HT1080 (cell line): ENCODE measurements around the gene RBM14. TPM values are rescaled to one million over a fixed set of nuclear protein-coding genes. Genes with fewer than 3 reads are reported as not detected.
"Not testable (repeated sequence)": the region's sequence is repeated elsewhere in the genome, so short reads cannot be mapped to it uniquely, and the experiment has no call there.

ENCODE experiments used
- DNase-seq: peaks from one replicate; pipeline ENCODE4 v3.0.0-alpha.2; 2015; ENCODE audit warnings: low read depth
- polyA plus RNA-seq, 2 experiments: library from polyadenylated mRNA; depleted of rRNA; stranded (reverse); fragments of >200 nt; gene quantifications; 2 replicates each; pipeline ENCODE4 v1.2.3, GENCODE V29; 2015
- total RNA-seq: library from RNA; depleted of rRNA; stranded (reverse); fragments of >200 nt; shearing (Covaris generic); gene quantifications from 2 replicates; pipeline ENCODE4 v1.2.3, GENCODE V29; 2014; rRNA removed

Gene RBM14, protein sequence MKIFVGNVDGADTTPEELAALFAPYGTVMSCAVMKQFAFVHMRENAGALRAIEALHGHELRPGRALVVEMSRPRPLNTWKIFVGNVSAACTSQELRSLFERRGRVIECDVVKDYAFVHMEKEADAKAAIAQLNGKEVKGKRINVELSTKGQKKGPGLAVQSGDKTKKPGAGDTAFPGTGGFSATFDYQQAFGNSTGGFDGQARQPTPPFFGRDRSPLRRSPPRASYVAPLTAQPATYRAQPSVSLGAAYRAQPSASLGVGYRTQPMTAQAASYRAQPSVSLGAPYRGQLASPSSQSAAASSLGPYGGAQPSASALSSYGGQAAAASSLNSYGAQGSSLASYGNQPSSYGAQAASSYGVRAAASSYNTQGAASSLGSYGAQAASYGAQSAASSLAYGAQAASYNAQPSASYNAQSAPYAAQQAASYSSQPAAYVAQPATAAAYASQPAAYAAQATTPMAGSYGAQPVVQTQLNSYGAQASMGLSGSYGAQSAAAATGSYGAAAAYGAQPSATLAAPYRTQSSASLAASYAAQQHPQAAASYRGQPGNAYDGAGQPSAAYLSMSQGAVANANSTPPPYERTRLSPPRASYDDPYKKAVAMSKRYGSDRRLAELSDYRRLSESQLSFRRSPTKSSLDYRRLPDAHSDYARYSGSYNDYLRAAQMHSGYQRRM
- total RNA-seq, result 59.0 and 75.5 TPM in 2 replicates
- polyA plus RNA-seq (2015; cell fraction: cytosol; rRNA removed), result 50.4 and 57.8 TPM in 2 replicates
- 97.8 and 114 TPM in 2 replicates for polyA plus RNA-seq (2015; cell fraction: nucleus; rRNA removed)

DNA sequence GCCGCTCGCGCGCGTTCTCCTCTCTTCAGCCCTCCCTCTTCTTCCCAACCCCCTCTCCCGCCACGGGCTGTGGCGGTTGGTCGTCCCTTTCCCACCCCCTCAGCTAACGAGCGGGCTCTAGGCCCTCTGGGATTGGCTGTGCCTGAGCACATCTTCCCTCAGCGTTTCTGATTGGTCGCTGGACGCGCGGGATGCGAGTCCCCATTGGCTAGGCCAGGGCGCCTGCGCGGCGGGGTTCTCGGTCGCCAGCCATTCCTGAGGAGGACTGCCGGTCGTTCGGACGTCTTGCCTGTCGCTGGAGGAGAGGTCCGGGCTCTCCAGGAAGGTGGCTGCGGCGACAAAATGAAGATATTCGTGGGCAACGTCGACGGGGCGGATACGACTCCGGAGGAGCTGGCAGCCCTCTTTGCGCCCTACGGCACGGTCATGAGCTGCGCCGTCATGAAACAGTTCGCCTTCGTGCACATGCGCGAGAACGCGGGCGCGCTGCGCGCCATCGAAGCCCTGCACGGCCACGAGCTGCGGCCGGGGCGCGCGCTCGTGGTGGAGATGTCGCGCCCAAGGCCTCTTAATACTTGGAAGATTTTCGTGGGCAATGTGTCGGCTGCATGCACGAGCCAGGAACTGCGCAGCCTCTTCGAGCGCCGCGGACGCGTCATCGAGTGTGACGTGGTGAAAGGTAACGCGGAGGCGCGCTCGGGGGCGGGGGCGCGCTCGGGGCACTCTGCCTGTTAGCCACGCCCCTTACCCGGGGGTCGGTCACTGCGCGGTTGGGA lies at the start of gene RBM14:
Gene RBM14 (plus strand): TSS at position 252 of the 776 bp plus-strand sequence. CDS start 91 bp downstream, at position 343.
- peak; percentile 99 for DNase-seq

DNA sequence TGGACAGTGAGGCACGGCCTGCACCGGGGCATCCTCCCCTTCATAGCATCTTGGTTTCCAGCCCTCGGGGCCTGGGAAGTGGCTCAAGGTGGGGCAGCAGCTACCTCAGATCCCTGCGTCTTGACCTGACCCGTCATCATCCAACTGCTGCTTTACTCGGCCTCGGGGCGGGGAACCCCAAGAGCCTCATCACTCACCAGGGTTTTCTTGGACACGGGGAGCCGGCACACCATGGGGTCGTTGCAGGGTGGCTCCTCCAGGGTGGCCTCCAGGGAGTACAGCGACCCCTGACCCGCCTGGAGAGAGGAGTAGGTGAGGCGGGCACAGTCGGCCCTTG lies 48.7 kb upstream of the RBM14 start:
- DNase-seq, result no peak

DNA sequence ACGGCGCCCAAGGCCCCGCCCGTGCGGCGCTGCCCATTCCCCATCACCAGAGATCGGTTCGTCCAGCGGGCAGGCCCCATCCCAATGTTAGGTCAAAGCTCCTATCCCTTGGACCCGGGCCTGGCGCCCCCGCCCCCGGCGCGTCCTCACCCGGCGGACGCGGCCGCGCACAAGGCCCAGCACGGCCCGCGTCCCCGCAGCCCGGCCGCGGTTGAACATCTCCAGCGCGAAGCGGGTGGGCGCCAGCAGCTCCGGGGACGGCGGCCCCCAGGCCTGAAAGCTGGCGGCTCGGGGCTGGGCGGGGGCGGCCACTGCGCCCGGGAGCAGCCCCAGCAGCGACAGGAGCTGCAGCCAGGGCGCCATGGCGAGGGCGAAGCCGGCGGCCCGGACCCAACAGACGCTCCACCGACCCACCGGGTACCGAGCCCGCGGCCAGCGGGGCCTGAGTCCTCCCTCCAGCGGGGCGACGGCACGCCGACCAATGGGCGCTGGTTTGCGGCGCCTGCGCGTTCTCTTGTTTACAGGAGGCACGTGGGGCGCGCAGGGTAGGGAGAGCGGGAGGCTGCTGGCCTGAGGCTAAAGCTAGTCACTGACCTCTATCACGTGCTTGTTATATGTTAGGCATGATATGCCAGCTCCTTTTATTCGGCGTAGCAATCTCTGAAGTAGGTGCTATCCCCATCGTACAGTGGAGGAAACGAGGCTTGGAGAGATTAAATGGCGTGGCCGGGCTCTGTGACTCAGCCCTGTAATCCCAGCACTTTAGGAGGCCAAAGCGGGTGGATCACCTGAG lies 48.1 kb upstream of the RBM14 start, which contains the start of gene CTSF:
Gene CTSF (minus strand): TSS at position 483 of the 793 bp plus-strand sequence. CDS start 120 bp downstream, at position 363.
- DNase-seq, result peak; percentile 69

DNA sequence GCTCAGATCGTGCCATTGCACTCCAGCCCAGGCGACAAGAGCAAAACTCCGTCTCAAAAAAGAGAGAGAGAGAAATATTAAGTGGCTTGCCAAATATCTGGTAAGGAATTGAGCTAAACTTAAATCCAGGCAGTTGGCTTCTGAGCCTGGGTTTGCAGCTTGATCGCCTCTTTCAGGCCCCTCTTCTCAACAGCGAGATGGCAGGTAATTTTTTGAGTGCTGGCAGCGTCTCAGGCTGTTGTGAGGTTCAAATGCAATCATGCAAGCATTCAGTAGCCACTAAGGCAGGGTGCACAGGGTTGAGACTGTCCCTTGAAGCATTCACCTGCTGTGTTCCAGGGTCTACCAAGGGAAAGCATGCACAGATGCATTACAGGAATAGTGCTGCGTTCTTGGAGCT lies 47.4 kb upstream of the RBM14 start:
- DNase-seq, result no peak

DNA sequence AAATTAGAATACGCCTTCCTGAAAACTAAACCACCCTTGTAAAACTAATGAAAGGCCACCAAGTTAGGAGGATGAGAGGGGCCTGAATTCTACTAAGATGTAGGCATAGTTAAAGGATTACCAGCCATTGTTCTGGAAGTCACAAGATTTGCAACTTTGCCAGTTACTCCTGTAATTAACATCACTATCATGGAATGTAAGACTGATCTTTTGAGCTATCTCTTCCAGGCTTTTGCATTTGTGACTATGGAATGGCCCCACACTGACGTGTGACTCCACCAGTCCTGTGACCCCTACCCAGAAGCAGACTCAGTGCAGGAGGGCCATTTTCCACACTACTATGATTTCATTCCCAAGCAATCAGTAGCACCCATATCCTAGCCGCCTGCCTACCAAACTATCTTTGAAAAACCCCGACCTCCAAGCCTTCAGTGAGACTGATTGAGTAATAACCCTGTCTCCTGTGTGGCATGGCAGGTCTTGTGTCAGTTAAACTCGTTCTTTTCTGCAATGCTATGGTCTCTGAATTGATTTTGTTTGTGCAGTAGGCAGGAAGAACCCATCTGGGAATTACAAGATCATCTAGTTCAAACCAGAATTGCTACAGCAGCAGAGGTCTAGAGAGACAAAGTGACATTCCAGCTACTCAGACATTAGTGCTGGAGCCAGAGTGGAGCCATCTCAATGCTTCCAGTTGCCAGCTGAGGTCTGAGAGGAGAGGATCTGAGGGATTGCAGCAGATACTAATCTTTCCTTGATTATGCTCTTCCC lies 46.2 kb upstream of the RBM14 start:
- no peak for DNase-seq

DNA sequence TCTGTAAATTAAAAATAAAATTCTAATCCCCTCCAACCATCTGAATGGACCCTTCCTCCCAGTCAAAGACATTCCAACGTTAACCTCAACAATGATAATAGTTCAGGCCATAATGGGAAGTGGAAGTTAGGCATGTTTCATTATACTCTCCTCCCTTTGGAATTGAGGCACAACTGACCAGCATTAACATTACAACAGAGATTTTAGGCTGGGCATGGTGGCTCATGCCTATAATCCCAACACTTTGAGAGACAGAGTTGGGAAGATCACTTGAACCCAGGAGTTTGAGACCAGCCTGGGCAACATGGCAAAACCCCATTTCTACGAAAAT lies 45.6 kb upstream of the RBM14 start:
- DNase-seq, result no peak

DNA sequence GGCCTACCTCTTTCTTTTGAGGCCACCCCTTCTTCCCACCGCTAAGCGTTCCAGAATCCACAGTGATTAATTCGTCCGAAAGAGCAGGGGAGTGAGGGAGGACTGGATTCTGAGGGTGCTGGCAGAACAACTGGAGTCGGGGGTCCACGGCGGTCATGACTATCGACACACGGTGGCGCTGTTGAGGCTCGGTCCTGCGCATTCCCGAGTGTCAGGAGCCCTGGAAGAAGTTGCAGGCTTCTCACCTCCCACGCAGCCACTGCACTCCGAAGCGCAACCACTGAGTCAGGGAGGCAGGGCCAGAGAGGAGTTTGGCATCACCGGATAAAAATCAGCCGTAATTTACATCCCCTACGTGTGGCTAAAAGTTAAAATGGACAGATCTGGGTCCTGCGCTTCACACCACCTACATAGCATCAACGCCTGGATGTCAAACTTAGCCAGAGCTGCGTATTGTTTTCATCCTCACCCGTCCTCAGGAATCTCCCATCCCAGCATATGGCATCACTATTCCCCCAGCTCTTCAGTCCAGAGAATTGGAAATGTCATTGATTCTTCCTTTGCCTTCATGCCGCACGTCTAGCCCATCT lies 37.3 kb upstream of the RBM14 start:
- peak; percentile 44 for DNase-seq

DNA sequence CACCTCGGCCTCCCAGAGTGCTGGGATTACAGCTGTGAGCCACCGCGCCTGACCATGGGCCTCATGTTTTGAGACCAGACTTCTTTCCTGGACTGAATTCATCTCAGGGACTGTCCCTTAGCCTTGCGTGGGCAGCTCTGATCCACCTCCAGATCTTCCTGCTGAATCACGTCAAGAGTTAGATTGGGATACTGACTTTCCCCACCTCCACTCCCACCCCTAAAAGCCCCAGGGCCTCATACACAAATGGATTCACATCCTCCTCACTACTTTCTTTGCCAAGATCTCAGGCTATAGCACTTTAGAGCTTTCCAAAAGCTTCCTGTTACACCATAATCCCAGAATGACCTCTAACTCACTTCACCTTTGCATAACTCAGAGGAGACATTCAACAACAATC lies 35.6 kb upstream of the RBM14 start:
- DNase-seq, result no peak

DNA sequence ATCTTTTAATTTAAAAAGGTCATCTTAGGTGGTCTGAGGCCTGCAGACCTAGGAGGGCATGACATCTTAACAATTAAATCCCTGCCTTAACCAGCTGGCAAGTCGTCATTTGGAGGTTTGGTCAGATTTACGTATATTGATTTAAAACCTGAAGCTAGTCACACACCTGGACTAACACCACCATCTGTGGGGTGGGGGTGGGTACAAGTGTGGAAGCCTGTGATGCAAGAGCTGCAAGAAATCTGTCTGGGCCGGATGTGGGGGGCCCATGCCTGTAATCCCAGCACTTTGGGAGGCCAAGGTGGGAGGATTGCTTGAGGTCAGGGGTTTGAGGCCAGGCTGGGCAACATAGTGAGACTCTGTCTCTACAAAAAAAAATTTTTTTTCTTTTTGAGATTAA lies 35.2 kb upstream of the RBM14 start:
- no peak for DNase-seq

DNA sequence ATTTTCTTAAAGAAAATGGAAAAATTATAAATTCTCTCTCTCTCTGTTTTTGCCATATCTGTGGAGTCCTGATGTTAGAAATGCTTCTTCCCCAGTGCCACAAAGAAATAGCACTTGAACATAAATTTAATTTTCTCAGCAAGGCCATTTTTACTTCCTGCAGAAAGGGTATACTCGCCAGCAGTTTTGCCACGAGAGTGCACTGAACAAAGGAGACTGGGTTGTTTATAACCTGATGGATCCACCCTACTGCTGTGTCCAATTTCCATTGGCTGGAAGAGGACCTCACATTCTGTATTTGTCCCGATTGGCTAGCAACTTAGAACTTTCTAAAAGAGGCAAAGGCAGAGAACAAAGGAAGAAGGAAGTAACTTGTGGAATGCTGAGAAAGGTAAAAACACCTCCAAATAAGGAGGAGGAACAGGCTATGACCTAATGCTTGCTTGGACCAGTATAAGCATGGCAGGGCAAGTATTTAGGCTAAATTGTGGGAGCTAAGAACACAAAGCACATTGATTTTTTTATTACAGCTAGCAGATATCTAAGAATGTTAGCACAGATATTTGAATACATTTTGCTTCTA lies 33.8 kb upstream of the RBM14 start:
- DNase-seq, result not testable (repeated sequence)

DNA sequence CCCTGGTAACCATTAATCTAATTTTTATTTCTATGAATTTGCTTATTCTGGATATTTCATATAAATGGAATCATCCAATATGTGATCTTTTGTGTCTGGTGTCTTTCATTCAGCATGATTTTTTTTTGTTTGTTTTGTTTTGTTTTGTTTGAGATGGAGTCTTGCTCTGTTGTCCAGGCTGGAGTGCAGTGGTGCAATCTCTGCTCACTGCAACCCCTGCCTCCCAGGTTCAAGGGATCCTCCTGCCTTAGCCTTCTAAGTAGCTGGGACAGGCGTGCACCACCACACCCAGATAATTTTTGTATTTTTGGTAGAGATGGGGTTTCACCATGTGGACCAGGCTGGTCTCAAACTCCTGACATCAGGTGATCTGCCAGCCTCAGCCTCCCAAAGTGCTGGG lies 31.0 kb upstream of the RBM14 start:
- not testable (repeated sequence) for DNase-seq

DNA sequence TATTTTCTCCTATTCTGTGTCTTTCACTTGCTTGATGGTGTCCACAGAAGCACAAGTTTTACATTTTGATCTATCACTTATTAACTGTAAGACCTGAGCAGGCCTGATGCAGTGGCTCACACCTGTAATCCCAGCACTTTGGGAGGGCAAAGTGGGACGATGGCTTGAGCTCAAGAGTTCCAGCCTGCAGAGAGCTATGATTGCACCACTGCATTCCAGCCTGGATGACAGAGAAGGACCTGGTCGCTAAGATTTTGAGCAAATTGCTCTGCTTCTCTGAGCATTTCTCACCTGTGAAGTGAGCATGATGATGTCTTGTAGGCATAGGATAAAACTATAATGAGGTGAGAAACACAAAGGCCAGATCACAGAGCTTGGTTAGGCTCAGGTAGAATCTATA lies 30.3 kb upstream of the RBM14 start:
- DNase-seq, result no peak

DNA sequence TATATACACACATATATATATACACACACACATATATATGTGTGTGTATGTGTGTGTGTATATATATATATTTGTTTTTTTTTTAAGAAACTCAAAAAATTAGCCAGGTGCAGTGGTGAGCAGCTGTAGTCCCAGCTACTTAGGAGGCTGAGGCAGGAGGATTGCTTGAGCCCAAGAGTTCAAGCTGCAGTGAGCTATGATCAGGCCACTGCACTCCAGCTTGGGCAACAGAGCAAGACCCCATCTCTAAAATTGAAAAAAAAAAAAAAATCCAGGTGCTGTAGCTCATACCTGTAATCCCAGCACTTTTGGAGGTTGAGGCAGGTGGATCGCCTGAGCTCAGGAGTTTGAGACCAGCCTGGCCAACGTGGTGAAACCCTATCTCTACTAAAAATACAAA lies 27.1 kb upstream of the RBM14 start:
- DNase-seq, result not testable (repeated sequence)

DNA sequence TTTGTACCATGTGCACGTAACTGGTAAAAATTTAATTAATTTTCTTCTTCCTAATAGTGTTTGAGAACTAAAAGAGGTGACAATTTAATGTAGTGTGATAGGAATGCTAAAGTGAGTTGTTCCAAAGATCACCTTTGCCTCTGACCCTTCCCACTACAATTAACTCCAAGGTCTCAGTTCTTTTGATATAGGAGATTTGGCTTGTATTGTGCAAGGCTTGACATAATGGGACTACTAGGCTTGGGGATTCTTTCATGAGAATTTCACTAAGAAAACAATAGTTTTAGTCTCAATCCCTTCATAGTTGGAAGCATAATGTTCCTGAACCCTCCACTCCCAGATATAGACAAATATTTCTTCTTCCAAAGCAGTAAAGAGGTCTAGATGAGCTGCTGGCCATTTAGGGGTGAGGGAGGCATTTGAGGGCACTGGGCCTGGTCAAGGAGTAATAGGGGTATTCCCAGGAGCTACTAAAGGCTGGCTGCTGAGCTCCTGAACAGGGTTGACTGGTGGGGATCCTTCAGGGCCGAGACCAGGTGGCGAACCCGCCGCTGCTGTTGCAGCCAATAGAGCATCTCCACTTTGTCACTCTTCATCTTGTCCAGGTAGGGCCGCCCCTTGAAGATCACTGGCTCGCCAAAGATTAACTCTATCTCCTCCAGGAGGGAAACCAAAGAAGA lies 26.3 kb upstream of the RBM14 start:
- DNase-seq, result no peak

DNA sequence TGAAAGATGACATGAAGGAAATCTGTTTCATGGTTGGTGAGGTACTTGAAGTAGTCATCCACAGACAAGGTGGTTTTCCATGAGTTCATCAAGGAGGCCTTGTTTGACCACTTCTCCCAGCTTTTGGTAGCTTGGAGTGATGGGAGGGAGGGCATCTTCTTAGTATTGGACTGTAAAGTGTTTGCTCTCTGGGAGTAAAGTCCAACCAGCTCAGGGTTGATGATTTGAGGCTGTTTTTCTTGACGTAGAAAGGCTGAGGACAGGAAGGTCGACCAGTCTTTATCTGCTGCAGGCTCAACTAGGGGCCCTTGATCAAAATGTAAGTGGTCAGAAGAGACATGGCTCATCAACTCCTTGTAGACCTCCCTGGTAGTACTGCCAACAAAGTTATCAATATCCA lies 25.3 kb upstream of the RBM14 start:
- DNase-seq, result no peak

DNA sequence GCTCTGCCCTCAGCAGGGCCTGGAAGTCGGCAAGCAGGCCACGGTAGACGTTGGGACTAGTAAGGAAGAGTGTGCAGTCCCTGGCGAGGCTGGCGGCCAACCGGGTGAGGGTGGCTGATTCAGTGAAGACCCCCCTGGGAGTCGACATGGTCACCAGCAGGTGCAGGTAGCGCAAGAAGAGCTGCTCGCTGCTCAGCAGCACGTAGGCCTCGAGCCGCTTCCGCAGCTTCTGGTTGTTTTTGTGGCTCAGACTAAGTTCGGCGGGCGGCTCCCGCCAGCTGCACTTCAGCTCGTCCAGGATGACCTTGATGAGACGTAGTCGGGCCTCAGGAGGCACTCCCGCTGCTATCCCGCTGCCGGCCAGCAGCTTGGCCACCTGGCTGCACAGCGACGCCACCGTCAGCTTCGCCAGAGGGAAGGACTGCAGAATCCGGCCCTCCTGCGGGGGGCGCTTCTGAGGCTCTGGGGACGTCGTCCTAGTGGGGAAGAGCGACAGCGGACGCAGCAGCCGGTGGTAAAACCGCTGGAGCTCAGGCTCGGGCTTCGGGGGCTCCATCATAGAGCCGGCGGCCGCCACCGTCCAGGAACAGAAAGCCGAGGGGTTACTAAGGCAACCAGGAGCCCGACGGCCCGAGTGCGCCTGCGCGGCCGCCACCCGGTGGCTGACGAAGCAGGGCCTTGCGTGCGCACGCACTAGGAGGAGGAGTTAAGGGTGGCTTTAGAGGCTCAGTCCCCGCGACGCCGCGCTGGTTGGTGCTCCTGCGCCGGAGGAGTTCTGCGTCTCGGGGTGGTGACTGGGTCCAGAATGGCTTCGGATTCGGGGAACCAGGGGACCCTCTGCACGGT lies 23.8 kb upstream of the RBM14 start, which contains the start of the genes CCDC87 and CCS:
Gene CCDC87 (minus strand): TSS at position 607 of the 846 bp plus-strand sequence. CDS start 48 bp downstream, at position 559.
Gene CCS (plus strand): TSS at position 729 of the 846 bp plus-strand sequence. CDS start 77 bp downstream, at position 806.
- peak; percentile 92 for DNase-seq

DNA sequence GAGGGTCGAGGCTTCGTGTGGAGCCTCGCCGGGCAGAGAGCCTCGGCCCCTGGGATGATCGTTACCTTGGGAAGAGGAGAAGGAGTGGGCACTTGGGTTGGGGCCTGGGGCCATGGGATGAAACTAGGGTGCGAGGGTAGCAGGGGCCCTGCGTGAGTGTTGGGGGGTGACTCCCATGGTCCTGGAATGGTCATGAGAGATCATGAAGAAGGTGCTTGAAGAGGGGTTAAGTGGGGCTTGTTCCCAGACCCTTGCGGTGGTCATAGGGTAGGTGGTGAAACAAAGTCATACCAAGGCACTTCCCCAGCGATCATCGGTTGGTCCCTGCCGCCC lies 23.2 kb upstream of the RBM14 start:
- DNase-seq, result no peak

DNA sequence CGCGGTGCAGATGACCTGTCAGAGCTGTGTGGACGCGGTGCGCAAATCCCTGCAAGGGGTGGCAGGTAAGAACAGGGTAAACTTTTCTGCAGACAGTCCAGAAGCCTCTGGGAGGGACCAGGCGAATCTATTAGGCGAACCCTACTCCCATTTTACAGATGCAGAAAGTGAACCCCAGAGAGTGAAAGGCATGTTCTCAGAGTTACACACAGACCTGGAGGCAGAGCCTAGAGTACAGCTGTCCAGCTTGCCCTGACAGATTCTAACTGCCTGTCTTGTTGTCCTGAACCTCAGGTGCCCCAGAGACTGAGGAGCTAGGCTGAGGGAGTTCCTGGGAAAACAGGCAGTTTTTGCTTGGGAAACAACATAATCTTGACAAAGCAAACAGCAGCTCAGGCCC lies 22.8 kb upstream of the RBM14 start:
- DNase-seq, result no peak
